Adrenal gland (tissue), 12 donors: Measurements from ENCODE around the gene CENPP. TPM values are rescaled to one million over a fixed set of nuclear protein-coding genes. Genes with fewer than 3 reads are reported as not detected.

Experiments
- DNase-seq, 7 donors: peaks; one replicate each; pipeline ENCODE4 v3.0.0-alpha.2; 2019 to 2020
- H3K27ac ChIP-seq, 5 donors: fragments of 200-600 bp; sonication (generic) in 4 of 5; 1 replicate in 3 of 5; 2 replicates in 2 of 5; pipeline versions ENCODE4 v1.5.1 to v1.8.0; 2016 to 2020; ENCODE audit warnings: mild to moderate bottlenecking in 1 of 5
- H3K27me3 ChIP-seq: fragments of 200-600 bp; 2 replicates; pipeline ENCODE4 v1.8.0; 2021
- H3K36me3 ChIP-seq, 2 donors: fragments of 200-600 bp; replicated peaks in 1 of 2; 1 replicate in 1 of 2; 2 replicates in 1 of 2; pipeline versions ENCODE4 v1.5.1 to v1.8.0; 2018 to 2022
- H3K4me1 ChIP-seq, 2 donors: fragments of 200-600 bp; replicated peaks in 1 of 2; 1 replicate in 1 of 2; 2 replicates in 1 of 2; pipeline versions ENCODE4 v1.5.1 to v1.8.0; 2018 to 2021
- H3K4me3 ChIP-seq, 4 donors: fragments of 200-600 bp; sonication (generic) in 3 of 4; one replicate each; pipeline ENCODE4 v1.5.1; 2016 to 2018
- H3K9me3 ChIP-seq, 3 donors: fragments of 200-600 bp; sonication (generic) in 1 of 3; replicated peaks in 1 of 3; 1 replicate in 2 of 3; 2 replicates in 1 of 3; pipeline versions ENCODE4 v1.5.1 to v1.8.0; 2016 to 2021
- CTCF ChIP-seq, 6 experiments: fragments of 450-650 bp in 4 of 6; fragments of 200-600 bp in 2 of 6; sonication (generic) in 1 of 6; IDR thresholded peaks; 1 replicate in 5 of 6; 2 replicates in 1 of 6; pipeline versions ENCODE4 v1.5.1 to v1.8.0; 2016 to 2021; ENCODE audit warnings: antibody characterized with exemption in 6 of 6, mild to moderate bottlenecking in 2 of 6, moderate library complexity in 1 of 6
- POLR2A ChIP-seq, 2 donors: fragments of 450-650 bp; IDR thresholded peaks; one replicate each; pipeline ENCODE4 v1.6.1; 2017; ENCODE audit warnings: antibody characterized with exemption in 2 of 2, mild to moderate bottlenecking in 2 of 2, moderate library complexity in 1 of 2
- WGBS, 4 donors: extraction: QIAGEN DNeasy Blood & Tissue Kit in 2 of 4; methylation state at CpG; one replicate each; pipeline versions ENCODE4 v1.1.5 to v1.1.7; 2013 to 2017; 5-methylcytosine and 5-hydroxymethylcytosine counted together
- intact Hi-C, 2 donors: fragments of 100-400 bp; cut with DNase I; formaldehyde crosslinking; loops; one replicate each; pipeline versions ENCODE4 v1.14.1 to v1.15.0; 2022 to 2023
- polyA plus RNA-seq, 3 donors: library from polyadenylated mRNA; stranded (reverse); fragments of 200-250 nt in 2 of 3; fragments of 350-450 nt in 1 of 3; fragmentation: Illumina TruSeq in 1 of 3; extraction: RNeasy Lipid Tissue Mini Kit (QIAGEN cat#74804) in 1 of 3; gene quantifications; one replicate each; pipeline ENCODE4 v1.2.3, GENCODE V29; 2013 to 2014
- total RNA-seq, 9 donors: library from RNA; depleted of rRNA in 4 of 9; stranded (reverse); fragments of >200 nt in 4 of 9; fragments of 120-200 nt in 1 of 9; fragmentation: NEBNext Ultra II Directional in 1 of 9; extraction: Animal tissue kit (Norgen Biotek cat#: 25700) in 1 of 9; gene quantifications; one replicate each; pipeline versions ENCODE4 v1.1.0 to v1.2.4, GENCODE V29; 2013 to 2023
- donor health status: healthy with polysubstance abuse.
- donor health status: Bipolar disorder and iron deficiency.
- donor health status: DM: yes; HTN: yes; CAD: no.
- donor health status: DM: no; HTN: no; CAD: no.
- donor health status: DM: no; HTN: no; CAD: no.
- donor health status: DM: yes; HTN: yes; CAD: no.

Gene CENPP
- total and polyA plus RNA-seq, 12 donors: 1.1 to 14.0 (median 3.1) TPM

- TF ChIP-seq CTCF (IDR thresholded peaks at IDR 0.05): no peak
- TF ChIP-seq POLR2A (IDR thresholded peaks at IDR 0.05): no peak
- 93 to 98% (median 95%) methylated on average over 9 to 10 of the region's 10 CpGs for WGBS, 4 donors
- Histone ChIP-seq H3K4me1 (no peaks in the 10 kb centered on the region), H3K9me3 (no peaks in the 10 kb centered on the region), H3K36me3 (no peaks in the 10 kb centered on the region), H3K27me3 (no peaks in the 10 kb centered on the region), H3K4me3 (no peak overlapping the region), H3K27ac (no peak overlapping the region)
- intact Hi-C loops: no loop called here
- no peak for DNase-seq
Measured at GRCh38 chr9:92514635-92515034, 188.9 kb downstream of the CENPP start.

- TF ChIP-seq CTCF (IDR thresholded peaks at IDR 0.05): no peak
- TF ChIP-seq POLR2A (IDR thresholded peaks at IDR 0.05): no peak
Measured at GRCh38 chr9:92516521-92516920, 190.8 kb downstream of the CENPP start.

GRCh38 chr9:92517046-92517445 lies 191.3 kb downstream of the CENPP start:
- H3K4me3 ChIP-seq: no peak overlapping the region
- no peaks in the 10 kb centered on the region for H3K27me3 ChIP-seq
- no peak overlapping the region for H3K27ac ChIP-seq
- TF ChIP-seq CTCF (IDR thresholded peaks at IDR 0.05) (no peak), POLR2A (IDR thresholded peaks at IDR 0.05) (no peak)
- no peak for DNase-seq
- no peaks in the 10 kb centered on the region for H3K9me3 ChIP-seq
- no peaks in the 10 kb centered on the region for H3K4me1 ChIP-seq
- no peaks in the 10 kb centered on the region for H3K36me3 ChIP-seq
- intact Hi-C loops: no loop called here
- 79 to 88% (median 86%) methylated on average over 3 of the region's 3 CpGs for WGBS, 4 donors

More at GRCh38 chr9:92516521-92516920, 190.8 kb downstream of the CENPP start:
- H3K4me1 ChIP-seq: no peaks in the 10 kb centered on the region
- H3K27ac ChIP-seq: no peak overlapping the region
- H3K36me3 ChIP-seq: no peaks in the 10 kb centered on the region
- intact Hi-C loops: no loop called here
- 97 to 100% (median 99%) methylated on average over 1 of the region's 1 CpG for WGBS, 4 donors
- no peaks in the 10 kb centered on the region for H3K9me3 ChIP-seq
- no peaks in the 10 kb centered on the region for H3K27me3 ChIP-seq
- no peak for DNase-seq
- H3K4me3 ChIP-seq: no peak overlapping the region

- Histone ChIP-seq H3K27me3 (no peaks in the 10 kb centered on the region), H3K4me3 (no peak overlapping the region), H3K36me3 (no peaks in the 10 kb centered on the region), H3K4me1 (no peaks in the 10 kb centered on the region), H3K27ac (no peak overlapping the region), H3K9me3 (no peaks in the 10 kb centered on the region)
- WGBS, 4 donors: 86 to 94% (median 91%) methylated on average over 3 to 4 of the region's 4 CpGs
- TF ChIP-seq POLR2A (IDR thresholded peaks at IDR 0.05) (no peak), CTCF (IDR thresholded peaks at IDR 0.05) (no peak)
- intact Hi-C loops: no loop called here
- no peak for DNase-seq
Measured at GRCh38 chr9:92518199-92518598, 192.4 kb downstream of the CENPP start.
